Subcutaneous abdominal adipose tissue (tissue), 5 donors: ENCODE results near the gene ADD3.

Experiments
- H3K27ac ChIP-seq: one replicate; pipeline ENCODE4 v1.7.0; 2013; ENCODE audit warnings: low read depth, mild to moderate bottlenecking, inconsistent platforms, low read length, moderate library complexity
- H3K27me3 ChIP-seq, 5 donors: one replicate each; pipeline ENCODE4 v1.7.0; 2013; ENCODE audit warnings: low read length in 5 of 5, inconsistent platforms in 1 of 5; ENCODE audit not compliant: control insufficient read depth in 5 of 5, insufficient read depth in 4 of 5
- H3K36me3 ChIP-seq, 5 donors: one replicate each; pipeline ENCODE4 v1.7.0; 2013; ENCODE audit warnings: low read length in 5 of 5; ENCODE audit not compliant: control insufficient read depth in 5 of 5, insufficient read depth in 5 of 5
- H3K4me1 ChIP-seq, 5 donors: one replicate each; pipeline ENCODE4 v1.7.0; 2013; ENCODE audit warnings: low read length in 5 of 5, mild to moderate bottlenecking in 3 of 5, moderate library complexity in 1 of 5; ENCODE audit not compliant: control insufficient read depth in 5 of 5, insufficient read depth in 5 of 5
- H3K4me3 ChIP-seq, 5 donors: one replicate each; pipeline ENCODE4 v1.7.0; 2013; ENCODE audit warnings: low read length in 5 of 5, low read depth in 1 of 5
- H3K9ac ChIP-seq, 5 donors: one replicate each; pipeline ENCODE4 v1.7.0; 2013; ENCODE audit warnings: low read length in 5 of 5, mild to moderate bottlenecking in 4 of 5, moderate library complexity in 3 of 5
- H3K9me3 ChIP-seq, 5 donors: one replicate each; pipeline ENCODE4 v1.7.0; 2013; ENCODE audit warnings: low read length in 5 of 5; ENCODE audit not compliant: control insufficient read depth in 5 of 5
- donor health status: healthy.
- donor health status: healthy.
- donor health status: healthy.
- donor health status: healthy.
- donor health status: healthy.

ADD3 gene

GRCh38 chr10:110056822-110057221, 49.0 kb downstream of the ADD3 start:
- H3K9ac ChIP-seq, result no peak overlapping the region
- H3K27ac ChIP-seq, result no peak overlapping the region

DNA sequence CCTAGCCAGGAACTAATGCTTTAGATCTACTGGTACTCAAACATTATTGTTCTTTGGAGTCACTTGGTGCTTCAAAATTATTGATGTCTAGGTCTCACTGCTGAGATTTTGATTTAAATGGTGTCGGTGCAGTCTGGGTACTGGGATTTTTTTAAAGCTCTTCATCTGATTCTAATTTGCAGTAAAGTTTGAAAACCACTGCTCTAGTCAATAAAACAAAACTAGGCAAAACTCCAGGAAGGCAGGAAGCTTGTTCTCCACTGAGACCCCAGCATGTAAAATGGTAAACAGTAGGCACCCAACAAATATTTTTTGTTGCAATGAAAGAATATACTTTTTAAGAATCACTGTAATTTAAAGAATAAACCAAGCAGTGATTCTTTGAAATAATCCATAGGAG, 49.7 kb downstream of the ADD3 start:
- Histone ChIP-seq H3K9ac (no peak overlapping the region), H3K36me3 (no peaks in the 10 kb centered on the region), H3K9me3 (no peaks in the 10 kb centered on the region), H3K27me3 (no peaks in the 10 kb centered on the region), H3K4me3 (no peak overlapping the region), H3K4me1 (peaks cover 0 to 36% (median 17%) of the 10 kb centered on the region in 5 donors), H3K27ac (no peak overlapping the region)

More at GRCh38 chr10:110056822-110057221, 49.0 kb downstream of the ADD3 start:
- peaks cover 0 to 36% (median 17%) of the 10 kb centered on the region in 5 donors for H3K4me1 ChIP-seq
- H3K36me3 ChIP-seq, result no peaks in the 10 kb centered on the region
- no peaks in the 10 kb centered on the region for H3K27me3 ChIP-seq
- H3K4me3 ChIP-seq, result no peak overlapping the region
- no peaks in the 10 kb centered on the region for H3K9me3 ChIP-seq

- Histone ChIP-seq H3K9ac (peak overlapping the region in 2 of 5 donors; percentile 20 to 43), H3K27ac (no peak overlapping the region), H3K4me3 (peak overlapping the region in 1 of 5 donors; percentile 7), H3K4me1 (peaks cover 0 to 34% (median 21%) of the 10 kb centered on the region in 5 donors), H3K9me3 (no peaks in the 10 kb centered on the region), H3K27me3 (no peaks in the 10 kb centered on the region), H3K36me3 (no peaks in the 10 kb centered on the region)
Measured at GRCh38 chr10:110058212-110058611, 50.4 kb downstream of the ADD3 start.

- H3K4me3 ChIP-seq, result no peak overlapping the region
- no peaks in the 10 kb centered on the region for H3K9me3 ChIP-seq
- no peaks in the 10 kb centered on the region for H3K36me3 ChIP-seq
- no peak overlapping the region for H3K27ac ChIP-seq
- no peaks in the 10 kb centered on the region for H3K27me3 ChIP-seq
- peaks cover 0 to 36% (median 21%) of the 10 kb centered on the region in 5 donors for H3K4me1 ChIP-seq
- no peak overlapping the region for H3K9ac ChIP-seq
Measured at GRCh38 chr10:110059925-110060324, 52.1 kb downstream of the ADD3 start.

DNA sequence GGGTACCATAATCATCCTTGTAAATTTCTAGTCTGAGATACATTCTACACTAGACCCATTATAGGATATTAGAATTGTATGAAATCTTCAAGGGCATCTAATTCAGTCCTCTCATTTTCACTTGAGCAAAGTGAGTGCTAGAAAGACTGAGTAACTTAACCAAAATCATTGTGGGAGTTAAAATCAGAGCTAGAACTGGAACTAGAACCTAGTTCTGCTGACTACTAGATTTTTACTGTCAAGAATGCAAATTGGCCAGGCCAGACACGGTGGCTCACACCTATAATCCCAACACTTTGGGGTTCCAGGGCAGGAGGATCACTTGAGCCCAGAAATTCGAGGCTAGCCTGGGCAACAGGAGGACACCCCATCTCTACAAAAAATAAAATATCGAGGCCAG, 53.9 kb downstream of the ADD3 start:
- Histone ChIP-seq H3K27ac (no peak overlapping the region), H3K4me3 (no peak overlapping the region), H3K4me1 (peaks cover 0 to 33% (median 20%) of the 10 kb centered on the region in 5 donors), H3K27me3 (no peaks in the 10 kb centered on the region), H3K36me3 (no peaks in the 10 kb centered on the region), H3K9me3 (no peaks in the 10 kb centered on the region), H3K9ac (no peak overlapping the region)

- Histone ChIP-seq H3K27me3 (no peaks in the 10 kb centered on the region), H3K4me1 (peaks cover 0 to 29% (median 14%) of the 10 kb centered on the region in 5 donors), H3K27ac (no peak overlapping the region)
Measured at GRCh38 chr10:110065269-110065668, 57.5 kb downstream of the ADD3 start.

DNA sequence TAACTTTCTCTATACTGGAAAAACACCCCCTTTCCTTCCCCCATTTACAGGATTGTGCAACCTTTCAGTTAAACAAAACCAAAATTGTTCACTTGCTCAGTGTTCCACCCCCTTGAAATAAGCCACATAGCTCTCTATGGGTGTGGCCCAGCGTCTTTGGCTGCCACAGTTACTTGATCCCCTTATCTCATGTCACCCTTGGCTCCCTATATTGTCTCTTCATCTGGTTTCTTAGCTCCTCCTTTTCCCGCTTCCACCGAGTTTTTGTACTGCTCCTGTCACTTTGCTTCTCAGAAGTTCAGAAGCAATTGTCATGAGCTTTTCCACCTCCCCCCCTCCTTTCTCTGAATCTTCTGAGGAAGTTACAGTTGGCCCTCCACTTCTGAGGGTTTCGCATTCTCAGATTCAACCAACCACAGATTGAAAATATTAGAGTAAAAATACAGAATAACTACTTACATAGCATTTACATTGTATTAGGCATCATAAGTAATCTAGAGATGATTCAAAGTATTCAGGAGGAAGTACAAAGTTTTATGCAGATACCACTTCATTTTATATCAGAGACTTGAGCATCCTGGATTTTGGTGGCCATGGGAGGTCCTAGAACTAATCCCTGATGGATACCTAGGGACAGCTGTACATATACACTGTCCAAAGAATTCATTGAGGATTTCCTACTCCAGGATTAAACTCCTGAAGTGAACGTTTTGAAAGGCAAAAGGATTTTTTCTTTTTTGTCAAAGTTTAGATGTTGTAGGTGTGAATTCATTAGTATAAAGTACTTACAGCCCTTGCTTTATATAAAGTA, 60.4 kb downstream of the ADD3 start:
- Histone ChIP-seq H3K27me3 (no peaks in the 10 kb centered on the region), H3K9me3 (no peaks in the 10 kb centered on the region), H3K36me3 (no peaks in the 10 kb centered on the region), H3K27ac (peak overlapping the region; percentile 61), H3K9ac (no peak overlapping the region), H3K4me1 (peaks cover 0 to 28% (median 11%) of the 10 kb centered on the region in 5 donors), H3K4me3 (peak overlapping the region in 1 of 5 donors; percentile 11)

More at GRCh38 chr10:110065269-110065668, 57.5 kb downstream of the ADD3 start:
- Histone ChIP-seq H3K9ac (no peak overlapping the region), H3K9me3 (no peaks in the 10 kb centered on the region), H3K4me3 (no peak overlapping the region), H3K36me3 (no peaks in the 10 kb centered on the region)

- peaks cover 0 to 33% (median 11%) of the 10 kb centered on the region in 5 donors for H3K4me1 ChIP-seq
Measured at GRCh38 chr10:110068780-110069179, 61.0 kb downstream of the ADD3 start.

DNA sequence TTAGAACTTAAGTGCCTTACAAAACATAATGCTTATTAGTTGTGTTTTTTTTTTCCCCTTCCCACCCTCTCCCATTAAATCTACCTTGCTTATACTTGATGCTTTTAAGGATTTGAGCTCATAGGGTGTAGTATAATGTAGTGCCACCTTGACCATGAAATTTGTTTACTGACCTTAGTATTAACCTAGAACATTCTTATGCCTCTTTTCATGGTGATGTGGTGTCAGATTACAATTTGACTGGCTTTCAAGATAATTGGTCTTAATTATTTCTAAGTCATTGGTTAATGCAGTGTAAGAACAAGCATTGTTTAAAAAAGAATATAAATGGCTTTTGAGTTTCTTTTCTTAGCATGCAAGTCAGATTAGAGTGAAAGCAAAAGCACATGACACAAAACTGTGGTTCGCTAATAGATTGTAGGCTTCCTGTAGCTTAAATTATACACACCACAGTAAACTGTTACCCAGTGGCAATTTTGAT, 61.8 kb downstream of the ADD3 start:
- no peaks in the 10 kb centered on the region for H3K9me3 ChIP-seq
- H3K4me3 ChIP-seq, result peak overlapping the region in 1 of 5 donors; percentile 33
- peak overlapping the region in 2 of 5 donors; percentile 51 to 53 for H3K9ac ChIP-seq
- no peaks in the 10 kb centered on the region for H3K36me3 ChIP-seq
- H3K27me3 ChIP-seq, result no peaks in the 10 kb centered on the region
- peak overlapping the region; percentile 47 for H3K27ac ChIP-seq
- peaks cover 0 to 38% (median 15%) of the 10 kb centered on the region in 5 donors for H3K4me1 ChIP-seq

More at GRCh38 chr10:110068780-110069179, 61.0 kb downstream of the ADD3 start:
- no peaks in the 10 kb centered on the region for H3K27me3 ChIP-seq
- H3K36me3 ChIP-seq, result no peaks in the 10 kb centered on the region
- no peak overlapping the region for H3K9ac ChIP-seq
- H3K27ac ChIP-seq, result peak overlapping the region; percentile 61
- no peaks in the 10 kb centered on the region for H3K9me3 ChIP-seq
- H3K4me3 ChIP-seq, result no peak overlapping the region

DNA sequence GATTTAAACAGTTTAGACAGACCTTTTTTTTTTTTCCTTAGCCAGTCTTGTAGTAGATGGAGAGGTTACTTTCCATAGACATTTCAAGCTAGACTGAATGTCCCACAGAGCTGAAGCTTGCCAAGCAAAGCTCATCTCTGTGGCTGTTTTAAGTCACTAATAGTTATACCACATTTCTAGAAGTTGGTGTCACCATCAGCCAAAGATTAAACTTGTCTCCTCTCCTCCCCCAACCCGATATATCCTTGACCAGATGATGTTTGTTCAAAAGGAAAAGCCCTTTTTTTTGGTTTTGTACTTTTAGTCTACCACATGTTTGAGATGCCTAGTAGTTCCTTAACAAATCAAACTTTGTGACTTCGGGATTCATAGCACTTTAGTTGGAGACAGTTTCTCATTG, 66.1 kb downstream of the ADD3 start:
- Histone ChIP-seq H3K36me3 (no peaks in the 10 kb centered on the region), H3K9me3 (no peaks in the 10 kb centered on the region), H3K9ac (no peak overlapping the region), H3K4me3 (peak overlapping the region in 1 of 5 donors; percentile 15), H3K27ac (peak overlapping the region; percentile 83), H3K27me3 (no peaks in the 10 kb centered on the region), H3K4me1 (peaks cover 16 to 71% (median 53%) of the 10 kb centered on the region in 5 donors)
